Ovary (tissue), 9 donors: ENCODE results near the gene TRIM10. TPM values are rescaled to one million over a fixed set of nuclear protein-coding genes. Genes with fewer than 3 reads are reported as not detected.

Experiments
- DNase-seq, 5 donors: peaks; one replicate each; pipeline ENCODE4 v3.0.0-alpha.2; 2019 to 2020
- H3K27ac ChIP-seq, 2 donors: fragments of 200-600 bp; one replicate each; pipeline versions ENCODE4 v1.5.1 to v1.8.0; 2019 to 2022
- H3K27me3 ChIP-seq: fragments of 200-600 bp; one replicate; pipeline ENCODE4 v1.8.0; 2022
- H3K36me3 ChIP-seq: fragments of 200-600 bp; sonication (generic); one replicate; pipeline ENCODE4 v1.5.1; 2019
- H3K4me1 ChIP-seq: one replicate; pipeline ENCODE4 v1.8.1; 2013; ENCODE audit warnings: mild to moderate bottlenecking, moderate library complexity; ENCODE audit not compliant: insufficient read depth
- H3K4me3 ChIP-seq: fragments of 200-600 bp; sonication (generic); one replicate; pipeline ENCODE4 v1.5.1; 2017
- H3K9me3 ChIP-seq, 2 donors: fragments of 200-600 bp in 1 of 2; sonication (generic) in 1 of 2; one replicate each; pipeline versions ENCODE4 v1.5.1 to v1.8.1; 2013 to 2019; ENCODE audit warnings: mild to moderate bottlenecking in 1 of 2, moderate library complexity in 1 of 2
- EP300 ChIP-seq: sonication (generic); formaldehyde crosslinking; IDR thresholded peaks from one replicate; pipeline ENCODE4 v1.6.1; 2017; ENCODE audit warnings: antibody characterized with exemption
- POLR2A ChIP-seq: fragments of 450-650 bp; IDR thresholded peaks from one replicate; pipeline ENCODE4 v1.6.1; 2017; ENCODE audit warnings: antibody characterized with exemption, mild to moderate bottlenecking, moderate library complexity
- WGBS, 3 donors: extraction: QIAGEN DNeasy Blood & Tissue Kit in 1 of 3; methylation state at CpG; one replicate each; pipeline versions ENCODE4 v1.1.5 to v1.1.7; 2013 to 2017; 5-methylcytosine and 5-hydroxymethylcytosine counted together
- intact Hi-C, 4 donors: fragments of 100-400 bp; cut with DNase I; formaldehyde crosslinking; loops; one replicate each; pipeline versions ENCODE4 v1.11.0 to v1.15.1; 2022 to 2023
- polyA plus RNA-seq, 2 donors: library from polyadenylated mRNA; stranded (reverse); fragments of 200-250 nt in 1 of 2; fragments of 350-450 nt in 1 of 2; fragmentation: Illumina TruSeq in 1 of 2; extraction: RNeasy Lipid Tissue Mini Kit (QIAGEN cat#74804) in 1 of 2; gene quantifications; one replicate each; pipeline ENCODE4 v1.2.3, GENCODE V29; 2013 to 2014
- total RNA-seq, 7 donors: library from RNA; depleted of rRNA in 2 of 7; stranded (reverse); fragments of >200 nt in 2 of 7; fragmentation: NEBNext Ultra II Directional in 3 of 7; extraction: Animal tissue kit (Norgen Biotek cat#: 25700) in 3 of 7; gene quantifications; one replicate each; pipeline versions ENCODE4 v1.1.0 to v1.2.4, GENCODE V29; 2016 to 2023
- TF ChIP-seq, protein P1 (sequence below), 3 donors: fragments of 450-650 bp in 2 of 3; fragments of 200-600 bp in 1 of 3; IDR thresholded peaks; one replicate each; pipeline versions ENCODE4 v1.5.1 to v1.8.0; 2016 to 2022; ENCODE audit warnings: antibody characterized with exemption in 3 of 3, mild to moderate bottlenecking in 1 of 3
- donor health status: DM: no; HTN: no; CAD: no; lungs with moderate emphysema.
- donor health status: DM: no; HTN: no; CAD: no.
- donor health status: Bipolar disorder and iron deficiency.
- donor health status: DM: yes; HTN: yes; CAD: no.
- donor health status: DM: no; HTN: no; CAD: no.
- donor health status: DM: yes; HTN: yes; CAD: no.

Gene TRIM10
- total and polyA plus RNA-seq, 9 donors, result 0.10 TPM; not detected in 8

DNA sequence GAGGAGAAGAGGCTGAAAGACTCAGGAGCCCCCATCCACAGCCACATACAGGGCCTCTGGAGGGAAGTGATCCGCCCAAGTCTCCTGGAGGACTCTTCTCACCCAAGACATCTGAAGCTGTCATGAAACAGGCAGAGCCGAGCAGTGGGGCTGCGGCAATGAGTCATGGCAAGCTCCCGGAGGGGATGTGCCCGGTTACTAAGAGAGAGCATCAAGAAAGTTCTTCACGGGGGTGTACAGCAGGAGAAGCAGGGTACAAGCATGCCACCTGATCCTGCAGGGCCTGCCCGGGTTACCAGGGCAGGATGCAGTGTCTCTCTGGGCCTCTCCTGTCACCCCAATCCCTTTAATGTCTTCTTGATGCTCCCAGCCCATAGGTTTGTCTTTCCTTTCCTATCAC lies 31.1 kb upstream of the TRIM10 start:
- no peak overlapping the region for H3K27ac ChIP-seq
- no peaks in the 10 kb centered on the region for H3K27me3 ChIP-seq
- no peaks in the 10 kb centered on the region for H3K4me1 ChIP-seq
- no peak overlapping the region for H3K4me3 ChIP-seq
- DNase-seq, result no peak
- intact Hi-C loops, result no loop called here
- 90 to 92% (median 90%) methylated on average over 7 of the region's 7 CpGs for WGBS, 3 donors
- no peaks in the 10 kb centered on the region for H3K9me3 ChIP-seq
- no peaks in the 10 kb centered on the region for H3K36me3 ChIP-seq
- TF ChIP-seq POLR2A, result no peak
- TF ChIP-seq, protein P1, sequence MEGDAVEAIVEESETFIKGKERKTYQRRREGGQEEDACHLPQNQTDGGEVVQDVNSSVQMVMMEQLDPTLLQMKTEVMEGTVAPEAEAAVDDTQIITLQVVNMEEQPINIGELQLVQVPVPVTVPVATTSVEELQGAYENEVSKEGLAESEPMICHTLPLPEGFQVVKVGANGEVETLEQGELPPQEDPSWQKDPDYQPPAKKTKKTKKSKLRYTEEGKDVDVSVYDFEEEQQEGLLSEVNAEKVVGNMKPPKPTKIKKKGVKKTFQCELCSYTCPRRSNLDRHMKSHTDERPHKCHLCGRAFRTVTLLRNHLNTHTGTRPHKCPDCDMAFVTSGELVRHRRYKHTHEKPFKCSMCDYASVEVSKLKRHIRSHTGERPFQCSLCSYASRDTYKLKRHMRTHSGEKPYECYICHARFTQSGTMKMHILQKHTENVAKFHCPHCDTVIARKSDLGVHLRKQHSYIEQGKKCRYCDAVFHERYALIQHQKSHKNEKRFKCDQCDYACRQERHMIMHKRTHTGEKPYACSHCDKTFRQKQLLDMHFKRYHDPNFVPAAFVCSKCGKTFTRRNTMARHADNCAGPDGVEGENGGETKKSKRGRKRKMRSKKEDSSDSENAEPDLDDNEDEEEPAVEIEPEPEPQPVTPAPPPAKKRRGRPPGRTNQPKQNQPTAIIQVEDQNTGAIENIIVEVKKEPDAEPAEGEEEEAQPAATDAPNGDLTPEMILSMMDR (IDR thresholded peaks at IDR 0.05), result no peak
- no peak for TF ChIP-seq EP300

GRCh38 chr6:30188541-30188940 lies 27.5 kb upstream of the TRIM10 start:
- Histone ChIP-seq H3K27me3 (no peaks in the 10 kb centered on the region), H3K9me3 (no peaks in the 10 kb centered on the region), H3K36me3 (no peaks in the 10 kb centered on the region), H3K4me1 (no peaks in the 10 kb centered on the region), H3K4me3 (no peak overlapping the region), H3K27ac (no peak overlapping the region)
- no peak for DNase-seq
- intact Hi-C loops, result no loop called here
- TF ChIP-seq EP300 (no peak), POLR2A (no peak)
- TF ChIP-seq, protein P1 (IDR thresholded peaks at IDR 0.05), result no peak
- WGBS, 3 donors, result 92% methylated on average over 5 of the region's 5 CpGs

GRCh38 chr6:30185846-30186484 lies 25.0 kb upstream of the TRIM10 start:
- 93 to 94% (median 93%) methylated on average over 20 of the region's 20 CpGs for WGBS, 3 donors
- no peak for DNase-seq
- intact Hi-C loops, result no loop called here
- H3K4me3 ChIP-seq, result no peak overlapping the region
- H3K9me3 ChIP-seq, result no peaks in the 10 kb centered on the region
- TF ChIP-seq EP300 (no peak), POLR2A (no peak)
- TF ChIP-seq, protein P1 (IDR thresholded peaks at IDR 0.05), result no peak
- H3K27ac ChIP-seq, result no peak overlapping the region
- no peaks in the 10 kb centered on the region for H3K27me3 ChIP-seq
- no peaks in the 10 kb centered on the region for H3K4me1 ChIP-seq
- H3K36me3 ChIP-seq, result no peaks in the 10 kb centered on the region

- H3K9me3 ChIP-seq, result no peaks in the 10 kb centered on the region
- no peak overlapping the region for H3K27ac ChIP-seq
- H3K27me3 ChIP-seq, result no peaks in the 10 kb centered on the region
- intact Hi-C loops, result no loop called here
- no peak overlapping the region for H3K4me3 ChIP-seq
- H3K36me3 ChIP-seq, result no peaks in the 10 kb centered on the region
- no peaks in the 10 kb centered on the region for H3K4me1 ChIP-seq
- TF ChIP-seq POLR2A (no peak), EP300 (no peak)
- TF ChIP-seq, protein P1 (IDR thresholded peaks at IDR 0.05), result no peak
- no peak for DNase-seq
- WGBS, 3 donors, result 88 to 93% (median 92%) methylated on average over 5 of the region's 5 CpGs
Observed at GRCh38 chr6:30184417-30185031, 23.5 kb upstream of the TRIM10 start.
